Thymus (tissue), 11 donors: Measurements from ENCODE around the gene CTDP1. TPM values are rescaled to one million over a fixed set of nuclear protein-coding genes. Genes with fewer than 3 reads are reported as not detected.
A peak's percentile ranks its signal among the peaks of the same experiment; 100 is the strongest.

ENCODE experiments used
- DNase-seq, 9 donors: peaks; one replicate each; pipeline ENCODE4 v3.0.0-alpha.2; 2013; ENCODE audit warnings: low spot score in 9 of 9, low read depth in 6 of 9, missing footprints in 1 of 9
- H3K27ac ChIP-seq, 2 donors: one replicate each; pipeline ENCODE4 v1.5.1; 2013; ENCODE audit warnings: control low read depth in 1 of 2, low read depth in 1 of 2, low read length in 1 of 2, mild to moderate bottlenecking in 1 of 2, moderate library complexity in 1 of 2
- H3K27me3 ChIP-seq, 2 donors: one replicate each; pipeline ENCODE4 v1.5.1; 2013; ENCODE audit warnings: low read length in 1 of 2; ENCODE audit not compliant: control insufficient read depth in 2 of 2, insufficient read depth in 1 of 2
- H3K36me3 ChIP-seq, 2 donors: one replicate each; pipeline ENCODE4 v1.5.1; 2013; ENCODE audit warnings: low read length in 1 of 2, mild to moderate bottlenecking in 1 of 2, moderate library complexity in 1 of 2; ENCODE audit not compliant: control insufficient read depth in 2 of 2, insufficient read depth in 2 of 2
- H3K4me1 ChIP-seq, 2 donors: one replicate each; pipeline ENCODE4 v1.5.1; 2013; ENCODE audit warnings: low read length in 2 of 2; ENCODE audit not compliant: control insufficient read depth in 2 of 2, insufficient read depth in 2 of 2
- H3K4me3 ChIP-seq, 2 donors: one replicate each; pipeline ENCODE4 v1.5.1; 2013; ENCODE audit warnings: low read length in 2 of 2, control low read depth in 1 of 2, mild to moderate bottlenecking in 1 of 2
- H3K9me3 ChIP-seq, 2 donors: one replicate each; pipeline ENCODE4 v1.5.1; 2013; ENCODE audit warnings: low read length in 1 of 2, mild to moderate bottlenecking in 1 of 2; ENCODE audit not compliant: control insufficient read depth in 2 of 2, insufficient read depth in 1 of 2
- WGBS: extraction: QIAGEN DNeasy Blood & Tissue Kit; methylation state at CpG from one replicate; pipeline ENCODE4 v1.1.7; 2013; 5-methylcytosine and 5-hydroxymethylcytosine counted together
- polyA plus RNA-seq: library from polyadenylated mRNA; stranded (reverse); fragments of 200-250 nt; gene quantifications from one replicate; pipeline ENCODE4 v1.2.3, GENCODE V29; 2013
- total RNA-seq: library from RNA; stranded (reverse); fragments of 120-200 nt; gene quantifications from one replicate; pipeline ENCODE4 v1.2.4, GENCODE V29; 2013
- donor health status: healthy.

CTDP1 gene
- total and polyA plus RNA-seq, 2 donors = 15.4 to 26.4 TPM

GRCh38 chr18:79754022-79754761 is 74.6 kb downstream of the CTDP1 start:
- H3K4me3 ChIP-seq = no peak overlapping the region
- 96% methylated on average over 35 of the region's 35 CpGs for WGBS
- H3K4me1 ChIP-seq = no peaks in the 10 kb centered on the region
- H3K36me3 ChIP-seq = peaks cover 19 to 42% of the 10 kb centered on the region in 2 donors
- H3K27ac ChIP-seq = no peak overlapping the region
- DNase-seq = no peak
- H3K27me3 ChIP-seq = no peaks in the 10 kb centered on the region
- no peaks in the 10 kb centered on the region for H3K9me3 ChIP-seq

- no peak for DNase-seq
- Histone ChIP-seq H3K4me3 (no peak overlapping the region), H3K4me1 (no peaks in the 10 kb centered on the region), H3K9me3 (no peaks in the 10 kb centered on the region), H3K36me3 (peaks cover 17 to 38% of the 10 kb centered on the region in 2 donors), H3K27me3 (no peaks in the 10 kb centered on the region), H3K27ac (no peak overlapping the region)
- 98% methylated on average over 27 of the region's 27 CpGs for WGBS
Observed at GRCh38 chr18:79754831-79755351, 75.3 kb downstream of the CTDP1 start.

GRCh38 chr18:79755496-79756142 is 76.0 kb downstream of the CTDP1 start:
- Histone ChIP-seq H3K4me1 (no peaks in the 10 kb centered on the region), H3K36me3 (peaks cover 17 to 36% of the 10 kb centered on the region in 2 donors), H3K27me3 (no peaks in the 10 kb centered on the region), H3K27ac (no peak overlapping the region), H3K9me3 (no peaks in the 10 kb centered on the region), H3K4me3 (no peak overlapping the region)
- no peak for DNase-seq
- WGBS = 97% methylated on average over 31 of the region's 31 CpGs

- peaks cover 17 to 36% of the 10 kb centered on the region in 2 donors for H3K36me3 ChIP-seq
- H3K27me3 ChIP-seq = no peaks in the 10 kb centered on the region
- H3K9me3 ChIP-seq = no peaks in the 10 kb centered on the region
- 92% methylated on average over 10 of the region's 10 CpGs for WGBS
- no peak overlapping the region for H3K4me3 ChIP-seq
- no peak overlapping the region for H3K27ac ChIP-seq
- no peak for DNase-seq
- H3K4me1 ChIP-seq = no peaks in the 10 kb centered on the region
Observed at GRCh38 chr18:79756143-79756500, 76.5 kb downstream of the CTDP1 start.

- peaks cover 15 to 33% of the 10 kb centered on the region in 2 donors for H3K36me3 ChIP-seq
- WGBS = 98% methylated on average over 11 of the region's 11 CpGs
Observed at GRCh38 chr18:79756826-79757225, 77.2 kb downstream of the CTDP1 start.

GRCh38 chr18:79760348-79760747 is 80.7 kb downstream of the CTDP1 start:
- peaks cover 4 to 9% of the 10 kb centered on the region in 2 donors for H3K36me3 ChIP-seq
- H3K4me3 ChIP-seq = no peak overlapping the region
- no peaks in the 10 kb centered on the region for H3K4me1 ChIP-seq
- 22% methylated on average over 1 of the region's 1 CpG for WGBS
- no peak overlapping the region for H3K27ac ChIP-seq
- H3K27me3 ChIP-seq = no peaks in the 10 kb centered on the region
- peaks cover 0 to 4% of the 10 kb centered on the region in 2 donors for H3K9me3 ChIP-seq
- no peak for DNase-seq

More at GRCh38 chr18:79756826-79757225, 77.2 kb downstream of the CTDP1 start:
- Histone ChIP-seq H3K4me1 (no peaks in the 10 kb centered on the region), H3K27me3 (no peaks in the 10 kb centered on the region), H3K4me3 (no peak overlapping the region), H3K27ac (no peak overlapping the region), H3K9me3 (no peaks in the 10 kb centered on the region)
- no peak for DNase-seq

GRCh38 chr18:79760881-79761280 is 81.3 kb downstream of the CTDP1 start:
- Histone ChIP-seq H3K36me3 (peaks cover under 1 to 4% of the 10 kb centered on the region in 2 donors), H3K27ac (no peak overlapping the region)
- 15% methylated on average over 1 of the region's 1 CpG for WGBS

GRCh38 chr18:79763407-79763806 is 83.8 kb downstream of the CTDP1 start:
- H3K36me3 ChIP-seq = no peaks in the 10 kb centered on the region
- H3K9me3 ChIP-seq = peaks cover 0 to 4% of the 10 kb centered on the region in 2 donors
- H3K27me3 ChIP-seq = peaks cover 0 to 4% of the 10 kb centered on the region in 2 donors
- H3K27ac ChIP-seq = no peak overlapping the region
- DNase-seq = no peak
- H3K4me1 ChIP-seq = no peaks in the 10 kb centered on the region
- H3K4me3 ChIP-seq = no peak overlapping the region

More at GRCh38 chr18:79760881-79761280, 81.3 kb downstream of the CTDP1 start:
- Histone ChIP-seq H3K9me3 (peaks cover 0 to 4% of the 10 kb centered on the region in 2 donors), H3K4me3 (no peak overlapping the region), H3K4me1 (no peaks in the 10 kb centered on the region), H3K27me3 (peaks cover 0 to 2% of the 10 kb centered on the region in 2 donors)
- DNase-seq = peak in 1 of 9 donors; percentile 28

- H3K9me3 ChIP-seq = peaks cover 0 to 4% of the 10 kb centered on the region in 2 donors
- WGBS = 94% methylated on average over 6 of the region's 6 CpGs
- H3K27ac ChIP-seq = no peak overlapping the region
- peaks cover 0 to 4% of the 10 kb centered on the region in 2 donors for H3K27me3 ChIP-seq
- no peak for DNase-seq
- H3K4me1 ChIP-seq = no peaks in the 10 kb centered on the region
- no peaks in the 10 kb centered on the region for H3K36me3 ChIP-seq
- no peak overlapping the region for H3K4me3 ChIP-seq
Observed at GRCh38 chr18:79764131-79764530, 84.5 kb downstream of the CTDP1 start.
